ENCODE results near the gene TMX2. TPM values are rescaled to one million over a fixed set of nuclear protein-coding genes. Genes with fewer than 3 reads are reported as not detected.
A peak's percentile ranks its signal among the peaks of the same experiment; 100 is the strongest.

Gene TMX2
- total RNA-seq, 1 experiment from 2014 or later = 91.3 TPM

- Histone ChIP-seq H3K56ac (ENCODE audit: insufficient read length, low read depth, low read length) (peak within 1 kb of the TSS; percentile 91), H3K27me3 (ENCODE audit: insufficient read depth, low read length) (no peaks in the 10 kb centered on the region), H4K20me1 (ENCODE audit: control insufficient read depth, insufficient read depth, insufficient read length) (no peaks in the 10 kb centered on the region), H4K8ac (replicated peaks; ENCODE audit: insufficient read length, low read depth, low read length) (no peak within 1 kb of the TSS), H3T11ph (ENCODE audit: low read length) (peak within 1 kb of the TSS; percentile 99), H3K4me2 (ENCODE audit: insufficient read depth, insufficient read length, low read length) (peak within 1 kb of the TSS; percentile 92), H3K27ac (ENCODE audit: insufficient read length, low read depth, low read length) (peak within 1 kb of the TSS; percentile 98), H3K18ac (ENCODE audit: insufficient read length, low read depth, low read length) (peak within 1 kb of the TSS; percentile 91), H4K5ac (ENCODE audit: insufficient read length, low read depth, low read length) (peak within 1 kb of the TSS; percentile 63), H3K23ac (ENCODE audit: insufficient read length, low read depth, low read length) (no peak within 1 kb of the TSS), H3K14ac (ENCODE audit: insufficient read depth, low read length) (peak within 1 kb of the TSS; percentile 89; the same call in 1 of the 2 replicates), H4K91ac (ENCODE audit: insufficient read length, low read depth, low read length) (no peak within 1 kb of the TSS), H2AFZ (ENCODE audit: low read length) (peak within 1 kb of the TSS; percentile 98), H3K4me1 (ENCODE audit: insufficient read depth, low read length) (no peaks in the 10 kb centered on the region; the same call in 1 of the 2 replicates), H2BK120ac (ENCODE audit: low read depth, low read length, poor library complexity, severe bottlenecking) (peak within 1 kb of the TSS; percentile 99), H2BK20ac (ENCODE audit: low read depth, low read length, poor library complexity, severe bottlenecking) (peak within 1 kb of the TSS; percentile 1), H2BK5ac (ENCODE audit: insufficient read length, low read length) (peak within 1 kb of the TSS; percentile 65), H2BK12ac (ENCODE audit: insufficient read length, low read depth, low read length) (peak within 1 kb of the TSS; percentile 80), H3K79me1 (ENCODE audit: insufficient read depth, low read depth, low read length, poor library complexity, severe bottlenecking) (no peaks in the 10 kb centered on the region), H3K4ac (ENCODE audit: low read depth, low read length) (peak within 1 kb of the TSS; percentile 89; the same call in 1 of the 2 replicates), H3K9me3 (ENCODE audit: control insufficient read depth, low read depth, low read length) (no peaks in the 10 kb centered on the region), H3K9ac (ENCODE audit: extremely low read depth, insufficient read length, low read length) (peak within 1 kb of the TSS; percentile 99), H3K23me2 (ENCODE audit: insufficient read length, low read depth, low read length, poor library complexity, severe bottlenecking) (peaks cover 7% of the 10 kb centered on the region), H2AK5ac (ENCODE audit: insufficient read length, low read length) (no peak within 1 kb of the TSS), H3K79me2 (ENCODE audit: insufficient read depth, low read length) (peaks cover 37% of the 10 kb centered on the region), H2BK15ac (ENCODE audit: low read depth, low read length) (no peak within 1 kb of the TSS)
- no peaks in the 10 kb centered on the region for H3K27me3 Mint-ChIP-seq (ENCODE audit: low read depth)
- peak within 1 kb of the TSS; percentile 93 to 96 for H3K4me3 Mint-ChIP-seq
- 0 out of 5 replicates have a peak, but pooled peaks cover 0 to 3% of the 10 kb centered on the region in 2 experiments for H3K9me3 Mint-ChIP-seq
- H3K4me1 Mint-ChIP-seq = peaks cover 32 to 34% of the 10 kb centered on the region in 2 experiments
- TF ChIP-seq, protein P1, sequence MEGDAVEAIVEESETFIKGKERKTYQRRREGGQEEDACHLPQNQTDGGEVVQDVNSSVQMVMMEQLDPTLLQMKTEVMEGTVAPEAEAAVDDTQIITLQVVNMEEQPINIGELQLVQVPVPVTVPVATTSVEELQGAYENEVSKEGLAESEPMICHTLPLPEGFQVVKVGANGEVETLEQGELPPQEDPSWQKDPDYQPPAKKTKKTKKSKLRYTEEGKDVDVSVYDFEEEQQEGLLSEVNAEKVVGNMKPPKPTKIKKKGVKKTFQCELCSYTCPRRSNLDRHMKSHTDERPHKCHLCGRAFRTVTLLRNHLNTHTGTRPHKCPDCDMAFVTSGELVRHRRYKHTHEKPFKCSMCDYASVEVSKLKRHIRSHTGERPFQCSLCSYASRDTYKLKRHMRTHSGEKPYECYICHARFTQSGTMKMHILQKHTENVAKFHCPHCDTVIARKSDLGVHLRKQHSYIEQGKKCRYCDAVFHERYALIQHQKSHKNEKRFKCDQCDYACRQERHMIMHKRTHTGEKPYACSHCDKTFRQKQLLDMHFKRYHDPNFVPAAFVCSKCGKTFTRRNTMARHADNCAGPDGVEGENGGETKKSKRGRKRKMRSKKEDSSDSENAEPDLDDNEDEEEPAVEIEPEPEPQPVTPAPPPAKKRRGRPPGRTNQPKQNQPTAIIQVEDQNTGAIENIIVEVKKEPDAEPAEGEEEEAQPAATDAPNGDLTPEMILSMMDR (conservative IDR thresholded peaks at IDR 0.05) = no peak
- peaks cover 2 to 12% (median 9%) of the 10 kb centered on the region in 3 experiments; a peak in 6 of 7 replicates for H3K36me3 Mint-ChIP-seq (ENCODE audit: insufficient read depth in 1 of 3, low read depth in 3 of 3)
- peak within 1 kb of the TSS; percentile 98 to 100 (median 100) for H3K27ac Mint-ChIP-seq
- DNase-seq = peak; percentile 92
- WGBS (ENCODE audit: extremely low coverage, insufficient read length, low lambda C conversion rate) = no CpG with 5 or more reads among the region's 13 CpGs
These were observed 49.2 kb downstream of the TMX2 start, which contains the start of gene CTNND1 for GRCh38 chr11:57761301-57762234. Gene CTNND1, plus strand, starts transcription at chr11:57761802. Its CDS starts 29,677 bp downstream, at chr11:57791479.

Data from H9 (cell line).